GM10847 (cell line): ENCODE results near the gene RAI14.

Experiments used
- POLR2A ChIP-seq: IDR thresholded peaks from 2 replicates; pipeline ENCODE4 v1.6.1; 2011; ENCODE audit not compliant: insufficient read length; ENCODE audit errors: extremely low read depth

RAI14 gene

GRCh38 chr5:34857161-34857560 is 201.0 kb downstream of the RAI14 start:
- TF ChIP-seq POLR2A: no peak

- TF ChIP-seq POLR2A: no peak
Measured at GRCh38 chr5:34857894-34858293, 201.8 kb downstream of the RAI14 start.

- no peak for TF ChIP-seq POLR2A
Measured at GRCh38 chr5:34858790-34859189, 202.7 kb downstream of the RAI14 start.

GRCh38 chr5:34859253-34859652 is 203.1 kb downstream of the RAI14 start:
- TF ChIP-seq POLR2A: no peak

- no peak for TF ChIP-seq POLR2A
Measured at GRCh38 chr5:34863946-34864345, 207.8 kb downstream of the RAI14 start.

GRCh38 chr5:34865091-34865490 is 209.0 kb downstream of the RAI14 start:
- TF ChIP-seq POLR2A: no peak

GRCh38 chr5:34866989-34867471 is 210.9 kb downstream of the RAI14 start:
- TF ChIP-seq POLR2A: no peak

GRCh38 chr5:34867660-34868059 is 211.5 kb downstream of the RAI14 start:
- no peak for TF ChIP-seq POLR2A

- no peak for TF ChIP-seq POLR2A
Measured at GRCh38 chr5:34868791-34869190, 212.7 kb downstream of the RAI14 start.

GRCh38 chr5:34869256-34869655 is 213.1 kb downstream of the RAI14 start:
- TF ChIP-seq POLR2A: no peak

GRCh38 chr5:34870382-34870781 is 214.3 kb downstream of the RAI14 start:
- no peak for TF ChIP-seq POLR2A

GRCh38 chr5:34876275-34876674 is 220.1 kb downstream of the RAI14 start:
- TF ChIP-seq POLR2A: no peak

- TF ChIP-seq POLR2A: no peak
Measured at GRCh38 chr5:34881246-34881645, 225.1 kb downstream of the RAI14 start.
